DMS 273 (cell line): ENCODE results near the gene PARD3B.

Experiments
- DNase-seq: peaks from one replicate; lab custom pipeline; 2025; ENCODE audit not compliant: unreplicated experiment; lab: John Stamatoyannopoulos, UW

PARD3B gene

GRCh38 chr2:205293559-205293958 is 748.3 kb downstream of the PARD3B start:
- DNase-seq = no peak

- no peak for DNase-seq
Observed at GRCh38 chr2:205296959-205297358, 751.7 kb downstream of the PARD3B start.

- DNase-seq = no peak
Observed at GRCh38 chr2:205297368-205297767, 752.1 kb downstream of the PARD3B start.

GRCh38 chr2:205297846-205298245 is 752.6 kb downstream of the PARD3B start:
- no peak for DNase-seq

GRCh38 chr2:205311201-205311600 is 765.9 kb downstream of the PARD3B start:
- DNase-seq = no peak

GRCh38 chr2:205321231-205321630 is 776.0 kb downstream of the PARD3B start:
- no peak for DNase-seq

- DNase-seq = no peak
Observed at GRCh38 chr2:205323929-205324328, 778.7 kb downstream of the PARD3B start.

- no peak for DNase-seq
Observed at GRCh38 chr2:205324355-205324754, 779.1 kb downstream of the PARD3B start.

GRCh38 chr2:205333351-205333750 is 788.1 kb downstream of the PARD3B start:
- no peak for DNase-seq

- no peak for DNase-seq
Observed at GRCh38 chr2:205337274-205337673, 792.0 kb downstream of the PARD3B start.

GRCh38 chr2:205338156-205338555 is 792.9 kb downstream of the PARD3B start:
- no peak for DNase-seq

GRCh38 chr2:205343103-205343502 is 797.8 kb downstream of the PARD3B start:
- DNase-seq = no peak

GRCh38 chr2:205346649-205347048 is 801.4 kb downstream of the PARD3B start:
- DNase-seq = no peak

GRCh38 chr2:205347899-205348298 is 802.6 kb downstream of the PARD3B start:
- no peak for DNase-seq

- DNase-seq = no peak
Observed at GRCh38 chr2:205352094-205352493, 806.8 kb downstream of the PARD3B start.

- DNase-seq = no peak
Observed at GRCh38 chr2:205352593-205352992, 807.3 kb downstream of the PARD3B start.

GRCh38 chr2:205357732-205358131 is 812.5 kb downstream of the PARD3B start:
- DNase-seq = no peak

GRCh38 chr2:205358351-205358815 is 813.1 kb downstream of the PARD3B start:
- no peak for DNase-seq

- DNase-seq = no peak
Observed at GRCh38 chr2:205361272-205361671, 816.0 kb downstream of the PARD3B start.

- DNase-seq = no peak
Observed at GRCh38 chr2:205361970-205362369, 816.7 kb downstream of the PARD3B start.

GRCh38 chr2:205364261-205364660 is 819.0 kb downstream of the PARD3B start:
- no peak for DNase-seq

GRCh38 chr2:205366336-205367060 is 821.2 kb downstream of the PARD3B start:
- DNase-seq = no peak

- DNase-seq = no peak
Observed at GRCh38 chr2:205367331-205367935, 822.2 kb downstream of the PARD3B start.
